ENCODE measurements around the gene KCNQ2.

Gene KCNQ2

GRCh38 chr20:63369724-63370617, 102.5 kb downstream of the KCNQ2 start:
- no peak for DNase-seq (ENCODE audit: low read depth, low spot score)

GRCh38 chr20:63369024-63369530, 103.4 kb downstream of the KCNQ2 start:
- no peak for DNase-seq (ENCODE audit: low read depth, low spot score)

GRCh38 chr20:63368151-63368550, 104.3 kb downstream of the KCNQ2 start:
- DNase-seq (ENCODE audit: low read depth, low spot score): no peak

GRCh38 chr20:63367446-63368055, 104.9 kb downstream of the KCNQ2 start:
- no peak for DNase-seq (ENCODE audit: low read depth, low spot score)

GRCh38 chr20:63366390-63367365, 105.8 kb downstream of the KCNQ2 start:
- DNase-seq (ENCODE audit: low read depth, low spot score): no peak

- no peak for DNase-seq (ENCODE audit: low read depth, low spot score)
Measured at GRCh38 chr20:63365601-63366389, 106.7 kb downstream of the KCNQ2 start.

GRCh38 chr20:63364801-63365585, 107.5 kb downstream of the KCNQ2 start:
- DNase-seq (ENCODE audit: low read depth, low spot score): no peak

- no peak for DNase-seq (ENCODE audit: low read depth, low spot score)
Measured at GRCh38 chr20:63363981-63364561, 108.4 kb downstream of the KCNQ2 start.

GRCh38 chr20:63363013-63363957, 109.2 kb downstream of the KCNQ2 start:
- DNase-seq (ENCODE audit: low read depth, low spot score): peak; percentile 42

GRCh38 chr20:63362436-63363009, 109.9 kb downstream of the KCNQ2 start:
- no peak for DNase-seq (ENCODE audit: low read depth, low spot score)

GRCh38 chr20:63361519-63362435, 110.7 kb downstream of the KCNQ2 start:
- no peak for DNase-seq (ENCODE audit: low read depth, low spot score)

GRCh38 chr20:63360850-63361518, 111.5 kb downstream of the KCNQ2 start, which contains the start of gene CHRNA4:
Gene CHRNA4, minus strand, starts transcription at chr20:63361349. Its CDS starts 184 bp downstream, at chr20:63361165.
- no peak for DNase-seq (ENCODE audit: low read depth, low spot score)

- no peak for DNase-seq (ENCODE audit: low read depth, low spot score)
Measured at GRCh38 chr20:63359937-63360849, 112.3 kb downstream of the KCNQ2 start.

- no peak for DNase-seq (ENCODE audit: low read depth, low spot score)
Measured at GRCh38 chr20:63359164-63359934, 113.1 kb downstream of the KCNQ2 start.

All from ELF-1 (cell line).